ENCODE results near the gene SIX6.

Gene SIX6

DNA sequence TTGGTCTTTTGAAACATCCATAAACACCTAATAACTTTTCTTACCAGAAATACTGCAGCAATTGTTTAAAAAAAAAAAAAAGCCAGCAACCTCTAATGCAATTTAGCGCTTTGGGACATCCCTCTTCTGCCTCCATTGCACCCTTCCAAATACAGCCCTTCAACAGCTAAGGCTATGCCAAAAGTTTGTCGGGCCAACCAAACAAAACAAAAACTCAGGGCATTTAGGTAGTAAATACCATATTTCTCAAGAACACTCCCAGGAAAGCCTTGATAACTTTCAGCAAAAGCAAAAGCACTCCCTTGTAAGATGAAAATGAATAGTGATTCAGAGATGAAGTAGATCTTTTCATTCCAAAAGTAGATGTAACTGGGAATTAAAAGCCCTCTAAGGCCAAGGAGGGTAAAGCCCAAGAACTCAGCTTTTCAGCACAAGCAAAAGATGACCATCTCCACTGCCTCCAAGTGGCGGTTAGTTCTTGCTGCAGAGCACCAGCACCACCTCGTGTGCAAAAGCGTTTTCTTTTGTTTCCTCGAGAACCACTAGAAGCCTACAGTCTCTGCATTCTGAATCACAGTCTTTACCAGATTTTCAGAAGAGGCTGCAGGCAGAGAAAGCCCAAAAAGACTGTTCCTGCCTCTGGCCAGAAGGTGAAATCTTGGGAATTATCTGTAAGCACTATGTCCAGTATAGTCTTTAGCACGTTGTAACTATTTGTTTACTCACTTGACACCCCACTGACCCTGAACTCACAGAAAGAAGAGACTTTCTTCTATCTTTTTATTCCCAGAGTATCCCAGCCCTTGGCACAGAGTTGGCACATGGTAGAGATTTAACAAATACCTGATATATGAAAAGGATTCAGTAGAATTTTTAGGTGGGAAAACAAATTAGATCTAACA, 53.1 kb downstream of the SIX6 start (continued):
- TF ChIP-seq, protein P1, sequence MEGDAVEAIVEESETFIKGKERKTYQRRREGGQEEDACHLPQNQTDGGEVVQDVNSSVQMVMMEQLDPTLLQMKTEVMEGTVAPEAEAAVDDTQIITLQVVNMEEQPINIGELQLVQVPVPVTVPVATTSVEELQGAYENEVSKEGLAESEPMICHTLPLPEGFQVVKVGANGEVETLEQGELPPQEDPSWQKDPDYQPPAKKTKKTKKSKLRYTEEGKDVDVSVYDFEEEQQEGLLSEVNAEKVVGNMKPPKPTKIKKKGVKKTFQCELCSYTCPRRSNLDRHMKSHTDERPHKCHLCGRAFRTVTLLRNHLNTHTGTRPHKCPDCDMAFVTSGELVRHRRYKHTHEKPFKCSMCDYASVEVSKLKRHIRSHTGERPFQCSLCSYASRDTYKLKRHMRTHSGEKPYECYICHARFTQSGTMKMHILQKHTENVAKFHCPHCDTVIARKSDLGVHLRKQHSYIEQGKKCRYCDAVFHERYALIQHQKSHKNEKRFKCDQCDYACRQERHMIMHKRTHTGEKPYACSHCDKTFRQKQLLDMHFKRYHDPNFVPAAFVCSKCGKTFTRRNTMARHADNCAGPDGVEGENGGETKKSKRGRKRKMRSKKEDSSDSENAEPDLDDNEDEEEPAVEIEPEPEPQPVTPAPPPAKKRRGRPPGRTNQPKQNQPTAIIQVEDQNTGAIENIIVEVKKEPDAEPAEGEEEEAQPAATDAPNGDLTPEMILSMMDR (tag by site-specific recombination; IDR thresholded peaks at IDR 0.05): peak; percentile 79
- no peak for TF ChIP-seq RBAK (tag by site-specific recombination; IDR thresholded peaks at IDR 0.05)
- no peak for TF ChIP-seq ZBTB20 (tag by site-specific recombination; IDR thresholded peaks at IDR 0.05)
- TF ChIP-seq, protein P2, sequence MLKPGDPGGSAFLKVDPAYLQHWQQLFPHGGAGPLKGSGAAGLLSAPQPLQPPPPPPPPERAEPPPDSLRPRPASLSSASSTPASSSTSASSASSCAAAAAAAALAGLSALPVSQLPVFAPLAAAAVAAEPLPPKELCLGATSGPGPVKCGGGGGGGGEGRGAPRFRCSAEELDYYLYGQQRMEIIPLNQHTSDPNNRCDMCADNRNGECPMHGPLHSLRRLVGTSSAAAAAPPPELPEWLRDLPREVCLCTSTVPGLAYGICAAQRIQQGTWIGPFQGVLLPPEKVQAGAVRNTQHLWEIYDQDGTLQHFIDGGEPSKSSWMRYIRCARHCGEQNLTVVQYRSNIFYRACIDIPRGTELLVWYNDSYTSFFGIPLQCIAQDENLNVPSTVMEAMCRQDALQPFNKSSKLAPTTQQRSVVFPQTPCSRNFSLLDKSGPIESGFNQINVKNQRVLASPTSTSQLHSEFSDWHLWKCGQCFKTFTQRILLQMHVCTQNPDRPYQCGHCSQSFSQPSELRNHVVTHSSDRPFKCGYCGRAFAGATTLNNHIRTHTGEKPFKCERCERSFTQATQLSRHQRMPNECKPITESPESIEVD (tag by site-specific recombination; IDR thresholded peaks at IDR 0.05): no peak

All from HEK293 (cell line).